RWPE2 (cell line): ENCODE results near the gene E2F4.

Experiments
- ATAC-seq: fragments of 200-7000 bp; cut with Tn5 transposase; 3 replicates; pipeline ENCODE4 v1.9.1; 2021; ENCODE audit warnings: low read depth
- DNase-seq: peaks from one replicate; pipeline ENCODE4 v3.0.0-alpha.2; 2020; ENCODE audit warnings: low spot score
- H3K27ac ChIP-seq: fragments of 450-650 bp; 2 replicates; pipeline ENCODE4 v1.5.1; 2017; ENCODE audit warnings: mild to moderate bottlenecking; ENCODE audit not compliant: poor library complexity, severe bottlenecking
- H3K27me3 ChIP-seq: fragments of 250-450 bp; sonication (Bioruptor Pico); 2 replicates; pipeline ENCODE4 v1.5.1; 2021; ENCODE audit warnings: mild to moderate bottlenecking, moderate library complexity; ENCODE audit not compliant: insufficient read depth, poor library complexity, severe bottlenecking
- H3K36me3 ChIP-seq: fragments of 250-450 bp; sonication (Bioruptor Pico); 2 replicates; pipeline ENCODE4 v1.5.1; 2020; ENCODE audit warnings: low read depth, mild to moderate bottlenecking, moderate library complexity
- H3K4me1 ChIP-seq: fragments of 250-450 bp; sonication (Bioruptor Pico); 2 replicates; pipeline ENCODE4 v1.5.1; 2021; ENCODE audit warnings: mild to moderate bottlenecking, moderate library complexity; ENCODE audit not compliant: insufficient read depth, poor library complexity, severe bottlenecking
- H3K4me3 ChIP-seq: fragments of 250-450 bp; sonication (Bioruptor Pico); 2 replicates; pipeline ENCODE4 v1.5.1; 2021; ENCODE audit warnings: mild to moderate bottlenecking, moderate library complexity; ENCODE audit not compliant: severe bottlenecking
- H3K9me3 ChIP-seq: fragments of 250-450 bp; sonication (Bioruptor Pico); 2 replicates; pipeline ENCODE4 v1.5.1; 2021; ENCODE audit warnings: mild to moderate bottlenecking, moderate library complexity; ENCODE audit not compliant: severe bottlenecking
- CTCF ChIP-seq: fragments of 450-650 bp; IDR thresholded peaks from one replicate; pipeline ENCODE4 v1.5.1; 2017; ENCODE audit warnings: mild to moderate bottlenecking, moderate library complexity; ENCODE audit not compliant: poor library complexity, severe bottlenecking

Gene E2F4

DNA sequence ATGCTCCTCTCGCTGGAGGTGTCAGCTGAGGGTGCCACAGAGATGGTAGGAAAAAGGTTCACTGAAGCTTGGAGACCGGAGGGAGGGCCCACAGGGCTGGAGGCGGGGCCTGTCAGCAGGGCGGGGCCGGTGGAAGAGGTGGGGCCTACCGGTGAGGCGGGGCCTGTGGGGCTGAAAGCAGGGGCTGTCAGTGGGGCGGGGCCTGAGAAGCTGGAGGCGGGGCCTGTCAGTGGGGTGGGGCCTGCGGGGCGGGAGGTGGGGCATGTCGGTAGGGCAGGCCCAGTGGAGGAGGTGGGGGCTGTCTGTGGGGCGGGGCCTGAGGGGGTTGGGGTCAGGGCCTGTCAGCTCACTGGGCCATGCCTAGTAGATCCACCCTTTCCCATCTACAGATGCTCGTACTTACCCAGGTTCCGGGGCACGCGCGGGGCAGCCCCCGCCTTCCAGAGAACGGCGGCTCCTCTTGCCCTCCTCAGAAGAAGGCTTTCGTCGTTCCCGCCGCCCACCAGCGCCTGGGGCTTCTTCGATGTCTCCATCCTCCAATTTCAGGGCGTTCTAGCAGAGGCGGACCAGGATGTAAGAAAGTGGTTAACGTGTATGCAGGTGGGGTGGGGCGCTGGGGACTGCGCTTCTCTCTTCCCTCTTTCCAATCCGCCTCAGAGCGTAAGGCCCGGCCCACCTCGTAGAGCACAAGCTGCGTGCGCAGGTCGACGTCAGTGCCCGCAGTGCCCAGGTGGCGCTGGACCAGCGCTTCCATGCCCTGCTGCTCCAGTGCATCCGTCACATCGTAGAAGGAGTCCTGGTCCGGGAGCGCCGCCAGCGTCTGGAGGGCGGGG is 44.8 kb downstream of the E2F4 start:
- TF ChIP-seq CTCF, result no peak
- H3K27me3 ChIP-seq, result no peaks in the 10 kb centered on the region
- H3K9me3 ChIP-seq, result no peaks in the 10 kb centered on the region
- peak; percentile 85 for DNase-seq
- peak; percentile 53 for ATAC-seq
- H3K36me3 ChIP-seq, result peaks cover 86% of the 10 kb centered on the region
- no peak overlapping the region for H3K27ac ChIP-seq
- H3K4me3 ChIP-seq, result no peak overlapping the region
- peaks cover 18% of the 10 kb centered on the region for H3K4me1 ChIP-seq

- DNase-seq (peak; percentile 67), ATAC-seq (no peak)
- Histone ChIP-seq H3K27me3 (no peaks in the 10 kb centered on the region), H3K9me3 (no peaks in the 10 kb centered on the region), H3K4me1 (peaks cover 27% of the 10 kb centered on the region), H3K4me3 (no peak overlapping the region), H3K36me3 (peaks cover 82% of the 10 kb centered on the region), H3K27ac (no peak overlapping the region)
- TF ChIP-seq CTCF, result no peak
Observed at GRCh38 chr16:67237396-67238277, 45.7 kb downstream of the E2F4 start.

GRCh38 chr16:67238278-67238575 is 46.3 kb downstream of the E2F4 start:
- ATAC-seq, result no peak
- H3K27ac ChIP-seq, result no peak overlapping the region

DNA sequence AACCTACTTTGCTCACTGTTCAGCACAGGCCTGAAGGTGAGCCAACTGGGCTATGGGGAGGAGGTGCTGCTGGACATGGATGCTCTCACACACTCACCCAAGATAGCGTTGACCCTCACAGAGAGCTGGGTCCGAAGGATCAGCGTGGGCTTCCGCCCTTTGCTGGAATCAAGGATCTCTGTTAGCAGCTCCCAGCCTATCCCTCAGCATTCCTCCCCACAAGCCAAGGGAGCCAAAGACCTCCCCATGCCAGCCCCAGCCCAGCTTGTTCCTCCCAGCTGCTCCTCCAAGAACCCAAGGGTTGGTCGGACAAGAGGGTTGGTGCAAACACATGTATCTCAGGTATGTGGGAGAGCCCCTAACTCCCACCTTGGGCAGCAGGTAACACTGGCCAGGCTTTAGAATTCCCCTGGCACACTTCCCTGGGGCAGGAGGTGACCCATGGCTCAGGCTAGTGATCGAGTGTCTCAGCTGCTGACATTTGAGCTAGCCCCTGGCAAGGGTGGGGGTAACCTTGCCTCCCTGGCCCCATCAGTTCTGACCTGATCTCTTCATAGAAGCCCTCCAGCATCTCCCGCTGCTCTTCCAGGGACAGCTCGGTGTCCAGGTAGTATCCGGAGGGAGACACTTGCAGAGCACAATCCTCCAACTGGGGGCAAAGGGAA is 47.0 kb downstream of the E2F4 start:
- Histone ChIP-seq H3K4me3 (no peak overlapping the region), H3K4me1 (peaks cover 40% of the 10 kb centered on the region), H3K27ac (no peak overlapping the region), H3K27me3 (no peaks in the 10 kb centered on the region), H3K36me3 (peaks cover 72% of the 10 kb centered on the region), H3K9me3 (no peaks in the 10 kb centered on the region)
- no peak for ATAC-seq
- DNase-seq, result no peak
- TF ChIP-seq CTCF, result no peak

More at GRCh38 chr16:67238278-67238575, 46.3 kb downstream of the E2F4 start:
- peaks cover 32% of the 10 kb centered on the region for H3K4me1 ChIP-seq
- peaks cover 77% of the 10 kb centered on the region for H3K36me3 ChIP-seq
- H3K9me3 ChIP-seq, result no peaks in the 10 kb centered on the region
- DNase-seq, result no peak
- no peaks in the 10 kb centered on the region for H3K27me3 ChIP-seq
- TF ChIP-seq CTCF, result no peak
- H3K4me3 ChIP-seq, result no peak overlapping the region
